Measurements from ENCODE around the gene CD300C. TPM values are rescaled to one million over a fixed set of nuclear protein-coding genes. Genes with fewer than 3 reads are reported as not detected.

Gene CD300C
- total RNA-seq, 3 donors from 2014 or later = 0.33 to 2.1 (median 0.59) TPM

DNA sequence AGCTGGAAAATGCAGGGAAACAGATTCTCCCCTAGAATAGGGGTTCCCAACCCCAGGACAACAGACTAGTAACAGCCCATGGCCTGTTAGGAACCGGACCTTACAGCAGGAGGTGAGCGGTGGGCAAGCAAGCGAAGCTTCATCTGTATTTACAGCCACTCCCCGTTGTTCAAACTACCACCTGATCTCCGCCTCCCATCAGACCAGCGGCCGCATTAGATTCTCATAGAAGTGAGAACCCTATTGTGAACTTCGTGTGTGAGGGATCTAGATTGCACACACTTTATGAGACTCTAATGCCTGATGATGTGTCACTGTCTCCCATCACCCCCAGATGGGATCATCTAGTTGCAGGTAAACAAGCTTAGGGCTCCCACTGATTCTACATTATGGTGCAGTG lies 18.2 kb downstream of the CD300C start:
- Histone ChIP-seq H3K9me3 (peaks cover 6 to 11% of the 10 kb centered on the region in 2 donors), H3K4me3 (no peak overlapping the region), H3K4me1 (no peaks in the 10 kb centered on the region), H3K27ac (no peak overlapping the region), H3K27me3 (no peaks in the 10 kb centered on the region), H3K36me3 (no peaks in the 10 kb centered on the region)
- intact Hi-C loops (cut with DNase I; ENCODE audit: low total_unique reads) = no loop called here
- DNase-seq (ENCODE audit: low spot score in 2 of 2) = peak in 1 of 2 donors; percentile 14
- TF ChIP-seq, protein P1, sequence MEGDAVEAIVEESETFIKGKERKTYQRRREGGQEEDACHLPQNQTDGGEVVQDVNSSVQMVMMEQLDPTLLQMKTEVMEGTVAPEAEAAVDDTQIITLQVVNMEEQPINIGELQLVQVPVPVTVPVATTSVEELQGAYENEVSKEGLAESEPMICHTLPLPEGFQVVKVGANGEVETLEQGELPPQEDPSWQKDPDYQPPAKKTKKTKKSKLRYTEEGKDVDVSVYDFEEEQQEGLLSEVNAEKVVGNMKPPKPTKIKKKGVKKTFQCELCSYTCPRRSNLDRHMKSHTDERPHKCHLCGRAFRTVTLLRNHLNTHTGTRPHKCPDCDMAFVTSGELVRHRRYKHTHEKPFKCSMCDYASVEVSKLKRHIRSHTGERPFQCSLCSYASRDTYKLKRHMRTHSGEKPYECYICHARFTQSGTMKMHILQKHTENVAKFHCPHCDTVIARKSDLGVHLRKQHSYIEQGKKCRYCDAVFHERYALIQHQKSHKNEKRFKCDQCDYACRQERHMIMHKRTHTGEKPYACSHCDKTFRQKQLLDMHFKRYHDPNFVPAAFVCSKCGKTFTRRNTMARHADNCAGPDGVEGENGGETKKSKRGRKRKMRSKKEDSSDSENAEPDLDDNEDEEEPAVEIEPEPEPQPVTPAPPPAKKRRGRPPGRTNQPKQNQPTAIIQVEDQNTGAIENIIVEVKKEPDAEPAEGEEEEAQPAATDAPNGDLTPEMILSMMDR (IDR thresholded peaks at IDR 0.05) = no peak
- TF ChIP-seq POLR2A (IDR thresholded peaks at IDR 0.05) (no peak), POLR2AphosphoS5 (IDR thresholded peaks at IDR 0.05) (no peak)

DNA sequence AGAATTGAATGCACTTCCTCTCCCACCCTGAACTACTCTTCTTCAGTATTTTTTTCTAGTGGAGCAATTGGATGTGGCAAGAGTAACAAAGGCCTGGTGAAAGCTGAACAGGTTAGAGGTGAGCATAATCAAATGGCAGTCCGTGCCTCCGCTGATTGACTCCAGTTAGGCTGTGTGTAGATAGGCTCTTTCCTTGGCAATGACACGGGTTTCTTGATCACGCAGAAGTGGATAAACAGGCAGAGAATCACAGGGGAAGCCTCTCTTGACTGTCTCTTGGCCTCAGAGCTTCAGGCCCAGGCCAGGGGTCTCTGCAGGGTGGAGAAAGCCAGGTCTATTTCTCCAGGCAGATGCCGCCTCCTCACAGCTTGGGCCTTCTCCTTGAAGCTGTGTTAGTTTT lies 18.8 kb downstream of the CD300C start:
- Histone ChIP-seq H3K9me3 (peaks cover 9 to 11% of the 10 kb centered on the region in 2 donors), H3K27me3 (peaks cover 0 to 4% of the 10 kb centered on the region in 2 donors), H3K4me3 (no peak overlapping the region), H3K27ac (no peak overlapping the region), H3K4me1 (no peaks in the 10 kb centered on the region), H3K36me3 (no peaks in the 10 kb centered on the region)
- intact Hi-C loops (cut with DNase I; ENCODE audit: low total_unique reads) = no loop called here
- TF ChIP-seq POLR2AphosphoS5 (IDR thresholded peaks at IDR 0.05) = no peak
- TF ChIP-seq POLR2A (IDR thresholded peaks at IDR 0.05) = no peak
- TF ChIP-seq, protein P1 (IDR thresholded peaks at IDR 0.05) = no peak
- DNase-seq (ENCODE audit: low spot score in 2 of 2) = peak; percentile 5 to 7

GRCh38 chr17:74526681-74527080 lies 19.2 kb downstream of the CD300C start:
- Histone ChIP-seq H3K4me1 (no peaks in the 10 kb centered on the region), H3K27ac (no peak overlapping the region), H3K36me3 (no peaks in the 10 kb centered on the region), H3K4me3 (no peak overlapping the region), H3K27me3 (peaks cover 0 to 7% of the 10 kb centered on the region in 2 donors), H3K9me3 (peaks cover 9 to 11% of the 10 kb centered on the region in 2 donors)
- DNase-seq (ENCODE audit: low spot score in 2 of 2) = no peak
- TF ChIP-seq POLR2AphosphoS5 (IDR thresholded peaks at IDR 0.05) (no peak), POLR2A (IDR thresholded peaks at IDR 0.05) (no peak)
- TF ChIP-seq, protein P1 (IDR thresholded peaks at IDR 0.05) = no peak
- intact Hi-C loops (cut with DNase I; ENCODE audit: low total_unique reads) = no loop called here

- intact Hi-C loops (cut with DNase I; ENCODE audit: low total_unique reads) = no loop called here
- Histone ChIP-seq H3K4me3 (no peak overlapping the region), H3K9me3 (peaks cover 9 to 11% of the 10 kb centered on the region in 2 donors), H3K4me1 (no peaks in the 10 kb centered on the region), H3K27me3 (peaks cover 0 to 8% of the 10 kb centered on the region in 2 donors), H3K27ac (no peak overlapping the region), H3K36me3 (no peaks in the 10 kb centered on the region)
- peak; percentile 10 to 14 for DNase-seq (ENCODE audit: low spot score in 2 of 2)
- no peak for TF ChIP-seq POLR2AphosphoS5 (IDR thresholded peaks at IDR 0.05)
- TF ChIP-seq, protein P1 (IDR thresholded peaks at IDR 0.05) = no peak
- TF ChIP-seq POLR2A (IDR thresholded peaks at IDR 0.05) = no peak
Measured at GRCh38 chr17:74525781-74526288, 20.1 kb downstream of the CD300C start.

- Histone ChIP-seq H3K36me3 (no peaks in the 10 kb centered on the region), H3K27me3 (peaks cover 0 to 8% of the 10 kb centered on the region in 2 donors), H3K27ac (no peak overlapping the region), H3K4me1 (no peaks in the 10 kb centered on the region), H3K4me3 (no peak overlapping the region), H3K9me3 (peaks cover 9 to 11% of the 10 kb centered on the region in 2 donors)
- TF ChIP-seq, protein P1 (IDR thresholded peaks at IDR 0.05) = no peak
- no peak for TF ChIP-seq POLR2AphosphoS5 (IDR thresholded peaks at IDR 0.05)
- no peak for TF ChIP-seq POLR2A (IDR thresholded peaks at IDR 0.05)
- peak in 1 of 2 donors; percentile 33 for DNase-seq (ENCODE audit: low spot score in 2 of 2)
- intact Hi-C loops (cut with DNase I; ENCODE audit: low total_unique reads) = no loop called here
Measured at GRCh38 chr17:74525465-74525725, 20.5 kb downstream of the CD300C start.

Measured in breast epithelium (tissue), 4 donors.